GM15510 (cell line): ENCODE results near the gene TOP2B.

Source experiments
- POLR2A ChIP-seq: IDR thresholded peaks from 3 replicates; pipeline ENCODE4 v1.6.1; 2011; ENCODE audit warnings: borderline replicate concordance; ENCODE audit not compliant: insufficient read length; ENCODE audit errors: extremely low read depth

TOP2B gene

DNA sequence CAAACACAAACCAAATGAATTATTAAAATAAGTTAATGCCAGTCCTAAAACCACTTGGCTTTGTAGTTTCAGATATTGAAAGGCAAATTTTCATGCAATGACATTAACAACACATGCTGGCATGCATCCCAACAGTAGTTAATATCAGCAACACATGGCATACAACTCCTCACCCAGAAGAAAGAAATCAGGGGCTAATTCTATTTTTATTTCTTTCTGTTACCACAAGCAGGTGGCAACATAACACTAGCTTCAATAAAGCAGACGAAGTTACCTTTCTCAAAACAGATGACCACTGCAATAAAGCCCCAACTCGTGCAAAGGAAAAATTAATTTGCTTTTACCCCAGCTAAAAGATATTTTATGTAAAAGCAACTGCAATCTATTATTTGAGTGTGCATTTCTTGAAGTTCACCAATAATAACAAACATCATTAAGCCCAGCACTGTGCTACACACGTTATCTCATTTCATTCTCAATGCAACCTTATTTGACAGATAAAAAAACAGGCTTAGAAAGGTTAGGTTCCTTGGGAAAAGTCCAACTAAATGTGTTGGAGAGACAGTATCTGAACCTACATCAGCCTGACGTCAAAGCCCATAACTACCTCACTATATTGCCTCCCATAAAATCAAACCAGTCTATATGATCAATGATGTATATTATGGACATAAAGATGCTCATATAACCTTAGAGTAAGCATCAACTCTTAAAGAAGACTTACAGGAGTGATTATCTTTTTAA, 2.8 kb downstream of the TOP2B start:
- TF ChIP-seq POLR2A: no peak

DNA sequence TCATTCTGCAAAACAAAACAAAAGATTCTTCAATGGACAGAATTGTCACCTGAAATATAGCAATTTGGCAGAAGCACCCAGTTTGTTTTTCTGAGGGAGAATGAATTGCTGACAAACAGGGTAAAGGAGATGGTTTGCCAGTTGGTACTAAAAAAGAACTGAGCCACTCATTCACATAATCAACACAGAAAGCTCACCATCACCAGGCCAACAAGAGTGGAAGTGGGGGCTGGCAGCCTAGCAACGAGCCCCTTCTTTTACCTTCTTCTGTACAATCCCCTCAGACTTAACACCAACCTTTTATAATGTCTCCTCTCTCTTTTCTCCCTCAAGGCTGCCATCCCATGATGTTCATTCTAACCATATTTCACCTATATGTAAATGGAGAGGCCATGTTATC, 5.9 kb downstream of the TOP2B start:
- no peak for TF ChIP-seq POLR2A

DNA sequence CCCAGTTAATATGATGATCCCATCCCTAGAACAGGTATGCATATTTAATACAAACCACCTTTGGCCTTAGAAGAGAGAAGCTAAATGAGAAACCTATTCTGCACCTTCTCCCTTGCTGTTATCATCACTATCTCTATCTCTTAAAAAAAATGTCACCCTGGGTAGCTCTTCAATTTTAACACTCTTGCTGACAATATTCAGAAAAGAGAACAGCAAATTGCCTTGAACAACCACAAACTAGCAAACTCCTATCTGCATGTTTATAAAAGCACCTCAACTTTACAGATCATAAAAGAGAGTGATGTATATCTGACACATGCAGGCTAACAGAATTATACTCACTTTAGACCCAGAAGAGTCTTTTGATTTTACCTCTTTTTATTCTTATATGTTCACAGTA, 7.4 kb downstream of the TOP2B start:
- TF ChIP-seq POLR2A: no peak

GRCh38 chr3:25655659-25656058, 9.0 kb downstream of the TOP2B start:
- TF ChIP-seq POLR2A: no peak

- no peak for TF ChIP-seq POLR2A
Observed at GRCh38 chr3:25654576-25654975, 10.1 kb downstream of the TOP2B start.

DNA sequence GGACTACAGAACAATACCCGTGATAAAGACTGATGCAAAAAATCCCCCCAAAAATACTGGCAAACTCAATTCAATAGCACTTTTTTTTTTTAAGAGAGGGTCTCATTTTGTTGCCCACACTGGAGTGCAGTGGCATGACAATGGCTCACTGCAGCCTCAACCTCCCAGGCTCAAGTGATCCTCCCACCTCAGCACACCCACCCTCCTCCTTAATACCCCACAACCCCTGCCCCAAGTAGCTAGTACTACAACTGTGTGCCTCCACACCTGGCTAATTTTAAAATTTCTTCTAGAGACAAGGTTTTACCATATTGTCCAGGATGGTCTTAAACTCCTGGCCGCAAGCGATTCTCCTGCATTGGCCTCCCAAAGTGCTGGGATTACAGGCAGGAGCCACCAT, 11.4 kb downstream of the TOP2B start:
- no peak for TF ChIP-seq POLR2A

- no peak for TF ChIP-seq POLR2A
Observed at GRCh38 chr3:25652921-25653320, 11.8 kb downstream of the TOP2B start.

DNA sequence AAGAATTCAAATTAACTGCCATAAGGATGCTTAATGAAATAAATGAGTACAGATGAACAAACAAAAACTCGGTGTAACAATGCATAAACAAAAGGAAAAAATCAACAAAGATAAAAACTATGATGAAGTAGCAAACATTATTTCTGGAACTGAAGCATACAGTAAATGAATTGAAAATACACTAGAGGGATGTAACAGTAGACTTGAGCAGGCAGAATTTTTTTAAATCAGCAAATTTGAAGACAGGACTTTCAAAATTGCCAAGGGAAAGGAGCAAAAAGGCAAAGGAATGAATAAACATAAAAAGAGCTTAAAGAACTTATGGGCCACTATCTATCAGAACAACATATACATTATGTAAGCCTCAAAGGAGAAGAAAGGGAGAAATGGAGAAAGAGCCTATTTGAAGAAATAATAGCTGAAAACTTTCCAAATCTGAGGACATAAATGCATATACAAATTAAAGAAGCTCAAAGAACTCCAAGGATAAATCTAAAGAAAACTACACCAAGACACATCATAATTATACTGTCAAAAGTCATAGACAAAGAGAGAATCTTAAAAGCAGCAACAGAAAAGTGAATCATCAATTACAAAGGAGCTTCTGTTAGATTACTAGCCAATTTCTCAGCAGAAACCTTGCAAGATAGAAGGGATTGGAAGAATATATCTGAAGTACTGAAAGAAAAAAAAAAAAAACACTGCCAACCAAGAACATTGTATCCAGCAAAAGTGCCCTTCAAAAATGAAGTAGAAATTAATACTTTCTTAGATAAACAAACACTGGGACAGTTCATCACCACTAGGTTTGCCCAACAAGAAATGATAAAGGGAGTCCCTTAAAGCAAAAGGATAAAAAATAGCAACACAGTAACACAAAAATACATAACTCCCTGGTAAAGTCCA, 15.5 kb downstream of the TOP2B start:
- TF ChIP-seq POLR2A: no peak

DNA sequence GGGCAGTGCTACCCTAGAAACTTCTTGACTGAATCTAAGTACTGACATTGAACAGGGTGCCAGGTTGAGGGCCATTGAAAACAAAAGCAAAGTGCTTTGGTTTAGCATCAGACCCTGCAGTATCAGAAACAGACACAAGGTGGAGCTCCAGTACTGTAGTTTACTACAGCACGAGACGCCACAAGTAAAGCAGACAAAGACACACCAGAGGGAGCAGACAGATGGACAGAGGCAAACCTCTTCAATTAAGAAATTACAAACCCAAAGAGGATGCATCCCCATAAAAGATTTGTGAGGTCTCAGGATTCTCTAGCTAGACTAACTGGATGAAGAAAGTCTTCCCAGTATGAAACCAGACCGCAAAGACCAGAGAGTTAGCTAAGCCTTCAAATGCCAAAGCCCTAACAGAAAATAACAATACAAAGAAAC, 16.6 kb downstream of the TOP2B start:
- TF ChIP-seq POLR2A: no peak

GRCh38 chr3:25635038-25635437, 29.7 kb downstream of the TOP2B start:
- TF ChIP-seq POLR2A: no peak

- no peak for TF ChIP-seq POLR2A
Observed at GRCh38 chr3:25633919-25634318, 30.8 kb downstream of the TOP2B start.

DNA sequence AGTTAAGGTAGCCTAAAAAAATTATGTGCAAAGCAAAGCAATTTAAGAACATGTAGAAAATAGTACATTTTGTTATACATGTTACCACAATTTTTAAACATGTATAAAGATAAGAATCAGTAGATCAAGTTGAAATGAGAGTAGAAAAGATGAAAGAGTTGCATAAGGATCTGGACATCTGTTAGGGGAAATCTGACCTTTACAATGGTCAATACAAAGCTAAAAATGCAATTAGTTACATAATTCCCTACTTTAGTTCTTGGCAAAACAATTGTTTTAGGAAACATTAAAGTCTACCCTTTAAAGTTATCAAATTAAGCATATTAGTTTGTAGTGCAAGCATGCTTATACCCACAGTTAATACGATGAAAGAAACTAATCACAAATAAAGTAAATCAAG, 32.7 kb downstream of the TOP2B start:
- no peak for TF ChIP-seq POLR2A

GRCh38 chr3:25621087-25621486, 43.6 kb downstream of the TOP2B start:
- no peak for TF ChIP-seq POLR2A

- no peak for TF ChIP-seq POLR2A
Observed at GRCh38 chr3:25620493-25620892, 44.2 kb downstream of the TOP2B start.

- TF ChIP-seq POLR2A: no peak
Observed at GRCh38 chr3:25619382-25619781, 45.3 kb downstream of the TOP2B start.

DNA sequence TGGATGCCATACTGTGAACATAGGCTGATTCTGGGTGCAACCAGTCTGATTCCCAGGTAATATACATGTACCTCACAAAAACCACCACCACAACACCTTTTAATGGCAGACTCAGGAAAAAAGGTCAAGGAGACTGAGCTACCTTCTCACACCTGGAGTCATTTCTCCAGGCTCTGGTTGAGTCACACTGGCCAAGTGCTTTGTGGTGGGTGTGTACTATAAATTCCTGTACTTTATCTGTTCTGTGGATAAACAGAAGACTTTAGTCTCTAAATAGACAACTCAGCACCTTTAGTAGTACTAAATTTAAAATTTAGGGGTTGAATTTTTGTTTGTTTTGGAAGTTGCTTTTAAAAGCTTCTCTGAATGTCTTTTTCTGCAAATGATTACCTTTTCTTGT, 46.7 kb downstream of the TOP2B start:
- no peak for TF ChIP-seq POLR2A
